ENCODE results near the gene PLEKHH1.
"Not testable (repeated sequence)": the region's sequence is repeated elsewhere in the genome, so short reads cannot be mapped to it uniquely, and the experiment has no call there.

Gene PLEKHH1

DNA sequence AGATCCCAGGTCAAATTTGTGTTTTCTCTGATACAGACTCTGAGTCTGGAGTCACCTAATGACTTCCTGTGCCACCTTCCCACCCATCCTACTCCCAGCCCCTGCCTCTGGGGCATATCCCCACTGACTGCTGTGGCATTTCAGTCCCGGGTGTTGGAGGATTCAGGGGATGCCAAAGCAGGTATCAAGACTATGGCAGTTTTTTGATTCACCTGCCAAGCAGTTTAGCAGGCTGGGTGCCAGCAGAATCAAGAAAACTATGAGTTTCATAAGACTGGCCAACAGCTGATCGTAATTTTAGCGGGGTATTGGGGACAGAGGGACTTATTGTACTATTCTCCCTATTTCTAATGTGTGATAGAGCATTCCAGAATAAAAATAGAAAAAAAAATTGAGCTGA, 4.6 kb downstream of the PLEKHH1 start:
- DNase-seq = no peak

DNA sequence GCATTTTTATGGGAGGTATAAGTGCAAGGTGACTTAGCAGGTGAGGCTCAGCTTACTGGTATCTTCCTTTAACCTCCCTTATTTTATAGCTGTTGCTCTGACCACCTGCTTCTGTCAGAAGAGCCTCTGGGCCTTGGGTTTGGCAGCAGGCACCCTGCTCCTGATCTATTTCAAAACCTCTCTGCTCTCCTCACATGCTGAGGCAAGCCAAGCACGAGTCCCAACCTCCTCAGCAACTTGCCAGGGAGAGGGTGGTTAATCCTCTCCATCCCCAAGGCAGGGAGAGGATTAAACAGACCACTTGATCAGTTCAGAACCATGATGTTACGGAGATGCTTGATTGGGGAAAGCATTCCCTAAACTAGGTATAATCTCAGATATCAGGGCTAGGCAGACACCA, 5.4 kb downstream of the PLEKHH1 start:
- no peak for DNase-seq

DNA sequence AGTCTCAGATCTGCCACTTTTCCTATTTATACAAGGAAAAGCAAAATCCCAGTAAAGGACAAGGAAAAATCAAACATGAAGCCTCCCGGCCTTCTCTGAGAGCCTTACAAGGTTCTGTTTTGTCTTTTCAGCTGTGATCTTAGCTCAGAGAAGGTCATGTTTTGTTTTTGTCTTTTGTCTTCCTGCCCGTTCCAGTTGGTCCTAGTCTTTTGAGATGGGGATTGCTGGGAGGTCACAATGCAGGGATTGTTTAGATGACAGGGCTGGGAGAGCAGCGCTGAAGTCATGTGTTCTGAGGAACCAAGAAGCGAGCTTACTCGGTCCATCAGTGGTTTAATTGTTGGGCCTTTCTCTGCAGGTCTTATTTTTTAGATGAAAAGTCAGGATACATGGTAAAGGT, 6.0 kb downstream of the PLEKHH1 start:
- DNase-seq = no peak

DNA sequence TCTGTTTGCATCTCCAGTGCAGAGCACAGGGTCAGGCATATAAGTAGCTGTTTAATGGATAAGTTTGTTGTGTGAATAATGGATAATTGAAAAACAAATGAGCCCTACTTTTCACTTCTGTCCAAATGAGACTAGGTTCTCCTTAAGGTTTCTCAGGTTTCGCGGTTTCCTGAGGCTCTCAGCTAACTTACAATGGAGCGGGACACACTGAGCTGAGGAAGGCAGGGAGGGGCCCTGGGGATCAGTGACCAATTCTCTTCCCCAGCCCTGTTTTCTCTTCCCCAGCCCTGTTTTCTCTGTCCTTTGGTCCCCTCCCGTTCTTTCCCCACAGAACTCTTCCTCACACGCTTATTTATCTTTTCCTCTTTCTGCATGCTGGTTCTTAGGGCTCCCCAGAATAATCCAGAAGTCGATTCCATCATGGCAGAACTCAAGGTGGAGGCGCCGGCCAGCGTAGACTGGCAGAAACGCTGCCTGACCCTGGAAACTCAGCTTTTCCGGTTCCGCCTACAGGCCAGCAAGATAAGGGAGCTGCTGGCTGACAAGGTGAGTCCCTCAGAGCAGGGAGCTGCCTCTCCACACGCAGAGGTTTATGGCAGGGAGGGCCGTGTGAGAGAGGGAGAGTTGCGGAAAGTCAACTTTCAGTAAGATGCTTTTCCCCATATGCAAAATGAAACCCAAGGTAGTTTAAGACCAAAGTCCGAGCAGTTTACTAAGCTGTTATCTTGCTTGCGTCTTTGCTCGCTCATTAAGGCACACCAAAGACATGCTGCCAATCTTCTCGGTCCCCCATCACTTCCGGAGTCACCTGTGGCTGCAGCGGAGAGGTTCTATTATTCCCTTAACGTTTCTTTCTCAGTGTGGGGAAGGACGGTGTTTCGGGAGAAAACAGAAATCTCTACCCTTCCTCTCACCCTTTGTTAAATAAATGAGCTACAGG, 8.6 kb downstream of the PLEKHH1 start:
- DNase-seq = no peak

DNA sequence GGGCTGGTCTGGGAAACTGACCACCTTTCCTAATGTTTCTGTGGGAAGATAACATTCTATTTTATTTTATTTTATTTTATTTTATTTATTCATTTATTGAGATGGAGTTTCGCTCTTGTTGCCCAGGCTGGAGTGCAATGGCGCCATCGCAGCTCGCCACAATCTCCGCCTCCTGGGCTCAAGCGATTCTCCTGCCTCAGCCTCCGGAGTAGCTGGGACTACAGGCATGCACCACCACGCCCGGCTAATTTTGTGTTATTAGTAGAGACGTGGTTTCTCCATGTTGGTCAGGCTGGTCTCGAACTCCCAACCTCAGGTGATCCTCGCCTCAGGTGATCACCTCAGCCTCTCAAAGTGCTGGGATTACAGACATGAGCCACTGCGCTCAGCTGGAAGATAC, 9.5 kb downstream of the PLEKHH1 start:
- DNase-seq = not testable (repeated sequence)

DNA sequence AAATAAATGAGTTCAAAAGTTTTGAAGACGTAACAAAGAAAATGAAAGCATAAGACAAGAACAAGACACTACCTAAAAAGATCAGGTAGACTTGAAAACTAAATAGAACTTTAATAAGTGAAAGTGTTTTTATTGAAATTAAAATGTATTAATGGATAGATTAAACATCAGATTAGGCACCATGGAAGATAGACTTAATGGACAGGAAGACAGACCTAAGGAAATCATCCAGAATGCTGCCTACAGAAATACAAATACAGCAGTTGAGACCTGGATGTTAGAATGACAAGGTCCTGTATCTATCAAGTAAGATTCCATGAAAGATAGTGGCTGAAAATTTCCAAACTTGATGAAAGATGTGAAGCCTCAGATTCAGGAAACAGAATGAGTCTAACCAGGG, 11.5 kb downstream of the PLEKHH1 start:
- no peak for DNase-seq

DNA sequence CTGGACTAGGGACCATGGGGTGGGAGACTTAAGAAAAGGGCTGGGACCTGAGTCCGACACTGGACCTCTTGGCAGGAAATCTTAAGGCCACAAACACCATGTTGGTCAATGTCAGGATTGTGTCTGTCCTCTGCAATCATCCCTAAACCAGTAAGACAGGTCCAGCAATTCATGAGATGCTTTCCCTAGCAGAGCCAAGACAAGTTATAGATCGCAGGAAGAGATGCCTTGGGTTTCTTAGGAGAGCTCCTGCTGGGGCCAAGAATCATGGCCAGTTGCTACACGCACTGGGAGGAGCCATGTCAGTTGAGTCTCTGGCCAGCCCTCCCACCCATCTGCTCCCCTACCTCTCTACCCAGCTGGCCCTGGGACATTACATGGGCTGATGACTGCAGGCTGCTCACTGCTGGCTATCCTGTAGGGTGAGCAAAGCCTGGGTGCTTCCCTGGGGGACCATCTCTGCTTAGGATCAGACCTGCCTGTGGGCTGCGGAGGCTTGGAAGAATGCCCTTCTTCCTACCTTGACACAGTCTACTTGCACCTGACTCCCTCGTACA, 14.2 kb downstream of the PLEKHH1 start:
- no peak for DNase-seq

DNA sequence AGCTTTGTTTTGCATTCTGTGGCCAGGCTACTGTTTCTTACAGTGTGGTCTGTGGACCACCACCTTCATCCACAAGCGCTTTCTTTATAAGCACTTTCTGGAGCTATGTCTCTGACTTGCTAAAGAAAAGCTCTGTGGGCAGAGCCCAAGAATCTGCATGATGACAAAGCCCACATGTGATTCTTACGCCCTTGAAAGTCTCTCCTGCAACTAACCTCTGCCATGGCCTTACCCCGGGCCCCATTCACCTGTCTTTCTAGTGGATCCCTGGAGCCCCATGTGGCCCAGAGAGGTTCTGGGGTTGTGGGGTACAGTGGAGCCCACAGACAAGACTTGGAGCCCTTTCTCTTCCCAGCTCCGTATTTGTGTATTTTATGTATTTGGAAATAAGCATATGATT, 16.6 kb downstream of the PLEKHH1 start:
- DNase-seq = no peak

DNA sequence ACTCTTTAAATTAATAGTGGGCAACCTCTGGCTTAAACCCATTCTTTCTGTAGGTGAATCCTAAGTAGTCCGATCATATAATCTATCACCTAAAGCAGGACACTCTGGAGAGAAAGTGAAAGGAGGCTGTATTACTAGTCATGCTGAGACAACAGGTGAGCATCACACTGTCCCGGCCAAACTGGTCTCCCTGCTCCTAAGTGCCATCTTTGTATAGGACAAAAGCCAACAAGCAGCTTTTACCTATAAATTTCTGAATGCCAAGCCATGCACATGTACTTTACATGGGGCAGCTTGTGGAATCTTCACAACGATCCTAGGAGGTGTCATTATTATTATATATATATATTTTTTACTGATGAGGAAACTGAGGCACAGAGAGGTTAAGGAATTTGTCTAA, 18.0 kb downstream of the PLEKHH1 start:
- no peak for DNase-seq

DNA sequence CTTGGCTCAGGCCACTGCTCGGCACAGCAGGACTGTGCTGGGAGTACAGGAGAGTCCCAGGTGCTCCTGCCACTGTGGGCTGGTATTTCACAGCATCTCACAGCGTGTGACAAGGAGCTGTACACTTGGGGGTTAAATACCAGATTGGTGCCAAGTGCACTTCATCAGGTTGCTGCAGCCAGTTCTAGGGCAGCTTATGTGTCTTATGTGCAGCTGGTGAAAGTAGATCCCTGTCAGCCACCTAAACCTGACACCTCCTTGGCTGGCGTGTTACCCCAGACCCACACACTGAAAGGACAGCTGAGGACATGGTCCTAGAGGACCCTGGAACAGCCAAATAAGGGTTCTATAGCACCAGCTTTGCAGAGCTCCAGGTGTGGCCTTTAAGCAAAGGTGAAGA, 18.9 kb downstream of the PLEKHH1 start:
- DNase-seq = no peak

DNA sequence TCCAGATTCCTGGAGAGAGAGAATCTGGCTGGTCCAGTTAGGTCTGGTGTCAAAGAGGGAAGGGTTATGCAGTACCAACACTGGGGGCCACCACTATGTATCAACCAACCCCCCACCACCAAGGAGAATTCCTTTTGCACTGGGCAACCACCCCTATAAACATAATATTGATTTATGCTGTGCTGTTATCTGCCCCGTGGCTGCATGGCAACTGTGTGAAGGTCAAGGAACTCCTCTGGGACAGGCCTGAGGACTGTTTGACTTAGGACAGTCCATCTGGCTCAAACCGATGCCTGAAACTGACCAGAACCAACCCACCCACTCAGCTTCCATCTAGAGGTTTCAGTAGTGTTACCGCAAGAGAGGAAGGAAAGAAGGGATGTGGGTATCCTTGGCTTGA, 20.5 kb downstream of the PLEKHH1 start:
- no peak for DNase-seq

DNA sequence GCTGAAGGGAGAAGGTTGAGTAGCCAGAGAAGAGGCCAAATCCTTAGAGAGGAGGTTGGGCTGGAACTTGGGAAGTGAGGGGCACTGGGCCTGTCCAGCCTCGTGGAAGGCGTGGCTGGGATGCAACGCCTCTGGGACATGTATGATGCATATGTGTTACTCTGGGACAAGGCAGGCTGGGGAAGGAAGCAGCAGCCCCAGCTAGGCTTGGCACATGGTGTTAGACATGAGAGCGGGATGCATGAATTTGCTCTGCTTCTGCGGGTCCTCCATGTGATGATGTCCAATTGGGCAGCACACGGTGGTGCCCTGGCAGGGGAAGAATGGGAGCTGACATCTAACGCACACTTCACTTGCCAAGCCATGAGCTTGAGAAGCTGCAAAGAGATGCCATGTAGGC, 21.3 kb downstream of the PLEKHH1 start:
- DNase-seq = no peak

DNA sequence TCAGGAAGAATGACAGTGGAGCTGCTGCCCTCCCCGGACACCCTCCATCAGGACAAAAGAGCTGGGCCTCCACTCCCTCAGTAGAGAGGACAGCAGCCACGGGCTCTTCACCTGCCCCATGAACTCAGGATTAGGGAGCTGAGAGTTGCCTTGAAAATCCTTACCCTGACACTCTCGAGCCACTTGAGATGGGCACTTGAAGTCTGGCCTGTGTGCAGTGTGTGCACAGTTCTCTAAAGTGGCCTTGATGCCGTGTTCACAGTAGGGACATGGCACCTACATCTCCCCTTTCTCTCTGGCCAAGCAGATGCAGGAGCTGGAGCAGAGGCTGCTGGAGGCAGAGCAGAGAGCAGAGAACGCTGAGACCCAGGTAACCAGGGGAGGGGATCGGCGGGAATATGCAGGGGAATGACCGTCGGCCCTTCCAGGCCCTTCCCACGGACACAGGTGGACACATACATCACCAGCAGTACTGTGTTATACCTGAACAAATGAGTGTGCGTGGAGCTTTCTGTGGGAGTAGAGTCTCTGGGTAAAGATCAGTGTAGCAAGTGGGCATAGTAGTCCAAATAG, 22.5 kb downstream of the PLEKHH1 start:
- no peak for DNase-seq

DNA sequence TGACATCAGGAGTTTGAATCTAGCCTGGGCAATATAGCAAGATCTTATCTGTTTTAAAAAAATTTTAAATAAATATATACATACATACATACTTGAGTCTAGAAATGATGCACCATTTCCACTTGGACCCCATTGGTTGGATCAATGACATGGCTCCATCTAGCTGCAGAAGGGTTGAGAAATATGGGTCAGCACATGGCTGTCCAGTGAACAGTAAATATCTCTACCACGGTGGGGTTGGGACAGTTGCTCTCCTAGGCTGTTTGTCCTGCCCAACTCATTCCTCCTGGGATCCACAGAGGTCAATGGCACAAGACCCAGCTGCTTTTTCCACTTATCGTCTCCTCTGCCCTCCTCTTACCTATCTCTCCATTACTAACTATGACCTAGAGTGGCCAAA, 23.6 kb downstream of the PLEKHH1 start:
- DNase-seq = no peak

DNA sequence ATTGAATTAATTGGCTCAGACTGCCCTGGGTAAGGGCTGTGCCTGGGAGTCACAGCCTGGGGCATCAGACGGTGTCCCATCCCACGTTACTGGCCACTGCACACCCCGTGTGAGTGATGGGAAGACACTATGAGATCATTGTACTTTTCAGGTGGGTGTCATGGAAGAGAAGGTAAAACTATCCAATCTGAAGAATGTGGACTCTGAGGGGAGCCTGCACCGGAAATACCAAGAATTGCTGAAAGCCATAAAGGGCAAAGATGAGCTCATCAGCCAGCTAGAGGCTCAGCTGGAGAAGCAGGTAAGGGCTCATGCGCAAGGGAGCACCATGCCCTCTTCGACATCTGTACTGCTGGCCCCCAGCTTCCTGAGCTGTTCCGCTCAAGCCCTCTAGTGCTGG, 24.0 kb downstream of the PLEKHH1 start:
- no peak for DNase-seq

DNA sequence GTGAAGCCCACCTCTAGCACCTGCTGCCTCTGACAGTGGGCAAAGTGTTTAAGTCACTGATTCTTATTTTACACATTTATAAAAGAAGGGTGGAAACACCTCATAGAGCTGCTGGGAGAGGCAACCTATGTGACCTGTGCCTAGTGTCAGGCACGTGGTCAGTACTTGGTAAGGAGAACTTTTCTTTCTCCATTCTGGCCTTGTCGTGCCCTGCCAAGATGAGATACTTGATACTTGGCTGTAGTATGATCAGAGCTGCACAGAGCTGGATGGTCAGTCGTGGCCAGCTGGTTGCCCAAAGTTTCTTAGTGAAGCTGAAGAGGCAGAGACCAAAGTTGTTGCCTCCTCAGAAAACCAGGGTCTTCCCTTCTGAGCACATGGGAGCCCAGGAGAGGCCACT, 24.6 kb downstream of the PLEKHH1 start:
- DNase-seq = no peak

DNA sequence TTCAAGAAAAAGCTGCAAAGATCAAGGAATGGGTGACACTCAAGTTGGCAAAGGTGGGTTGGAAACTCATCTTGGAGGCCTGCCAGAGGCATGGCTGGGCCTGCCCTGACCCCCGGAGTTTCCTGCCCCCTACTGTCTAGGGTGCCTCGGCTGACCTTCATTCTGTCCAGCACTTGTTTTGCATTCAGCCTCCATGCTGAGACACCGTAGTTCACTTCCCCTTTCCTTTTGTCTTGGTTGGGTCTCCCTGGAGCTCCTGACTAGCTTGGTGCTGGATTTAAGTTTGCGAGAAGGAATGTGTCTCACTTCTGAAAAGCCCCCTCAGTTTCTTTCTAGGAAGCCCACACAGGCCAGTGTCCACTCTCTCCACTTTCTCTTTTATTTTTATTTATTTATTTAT, 26.5 kb downstream of the PLEKHH1 start:
- DNase-seq = no peak

DNA sequence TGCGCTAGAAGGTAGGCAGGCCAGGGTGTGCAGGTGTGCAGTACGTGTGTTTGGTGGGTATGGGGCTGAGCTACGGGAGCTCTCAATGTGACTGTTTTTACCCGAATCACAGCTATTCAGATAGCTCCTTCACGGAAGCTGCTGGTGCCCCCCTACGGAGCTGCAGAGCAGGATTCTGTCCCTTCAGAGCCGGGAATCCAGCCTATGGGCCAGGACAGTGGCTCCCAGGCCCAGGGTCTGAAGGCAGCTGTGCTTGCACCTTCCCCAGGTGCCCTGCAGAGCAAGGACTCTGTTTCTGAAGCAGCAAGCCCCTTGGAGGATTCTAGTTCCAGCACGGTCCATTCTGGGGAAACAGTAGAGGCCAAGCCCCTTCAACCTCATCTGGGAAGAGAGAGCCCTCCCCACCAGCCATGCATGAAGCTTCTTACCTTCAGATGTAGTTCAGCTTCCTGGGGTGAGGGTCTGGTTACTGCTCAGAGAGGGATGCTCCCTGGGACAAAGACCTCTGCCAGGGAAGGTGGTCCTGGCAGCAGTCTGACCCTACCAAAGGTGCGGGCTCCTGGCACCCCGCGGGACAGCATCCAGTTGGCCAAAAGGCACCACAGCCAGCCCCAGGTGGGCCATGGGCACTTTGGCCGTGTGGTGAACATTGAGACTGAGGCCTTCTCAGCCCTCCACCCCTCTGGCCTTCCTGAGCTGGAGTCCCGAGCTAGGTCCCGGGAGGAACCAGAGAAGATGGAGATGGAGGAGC, 29.1 kb downstream of the PLEKHH1 start:
- no peak for DNase-seq

DNA sequence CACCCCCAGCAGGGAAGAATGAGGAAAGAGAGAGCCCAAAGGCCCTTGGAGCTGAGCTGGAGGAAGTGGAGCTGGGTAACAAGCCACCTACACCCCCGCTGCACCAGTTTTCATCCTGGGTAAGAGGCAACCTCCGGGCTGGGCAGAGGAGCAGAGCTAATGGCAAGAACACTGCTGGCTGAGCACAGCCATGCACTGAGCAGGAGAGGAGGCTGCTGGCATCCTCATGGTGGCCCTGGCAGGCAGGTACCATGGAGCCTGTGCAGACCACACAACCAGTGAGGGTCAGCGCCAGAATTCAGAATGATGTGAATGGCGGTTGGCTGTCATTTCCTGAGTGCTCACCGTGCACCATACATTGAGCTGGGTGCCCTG, 29.7 kb downstream of the PLEKHH1 start:
- no peak for DNase-seq

DNA sequence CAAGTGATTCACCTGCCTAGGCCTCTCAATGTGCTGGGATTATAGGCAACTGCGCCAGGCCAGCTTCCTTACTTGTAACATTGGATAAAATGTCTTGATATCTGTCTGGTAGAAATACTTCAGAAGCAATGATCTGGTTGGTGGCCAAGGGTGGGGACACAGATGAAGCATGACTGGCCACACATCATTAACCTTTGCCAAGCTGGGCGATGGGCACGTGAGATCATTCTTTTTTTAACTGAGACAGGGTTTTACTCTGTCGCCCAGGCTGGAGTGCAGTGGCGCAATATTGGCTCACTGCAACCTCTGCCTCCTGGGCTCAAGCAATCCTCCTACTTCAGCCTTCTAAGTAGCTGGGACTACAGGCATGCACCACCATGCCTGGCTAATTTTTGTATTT, 31.1 kb downstream of the PLEKHH1 start:
- no peak for DNase-seq

DNA sequence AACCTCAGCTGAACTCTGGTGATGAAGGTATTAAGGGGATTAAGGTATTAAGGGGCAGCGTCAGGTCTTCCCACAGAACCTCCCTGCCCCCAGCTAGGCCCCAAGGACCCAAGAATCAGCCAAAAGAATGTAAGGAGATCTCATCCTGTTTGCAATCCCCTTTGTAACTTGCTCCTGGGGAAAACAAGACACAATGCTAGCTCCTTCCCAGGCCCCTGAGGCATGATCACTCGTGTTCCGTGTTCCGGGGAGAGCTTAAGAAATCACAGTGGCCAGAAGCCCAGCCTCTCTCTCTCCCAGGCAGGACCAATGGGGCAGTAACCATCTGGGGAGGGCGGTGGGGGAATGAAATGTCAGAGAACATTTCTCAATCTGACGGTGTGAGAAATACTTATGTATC, 33.8 kb downstream of the PLEKHH1 start:
- no peak for DNase-seq

DNA sequence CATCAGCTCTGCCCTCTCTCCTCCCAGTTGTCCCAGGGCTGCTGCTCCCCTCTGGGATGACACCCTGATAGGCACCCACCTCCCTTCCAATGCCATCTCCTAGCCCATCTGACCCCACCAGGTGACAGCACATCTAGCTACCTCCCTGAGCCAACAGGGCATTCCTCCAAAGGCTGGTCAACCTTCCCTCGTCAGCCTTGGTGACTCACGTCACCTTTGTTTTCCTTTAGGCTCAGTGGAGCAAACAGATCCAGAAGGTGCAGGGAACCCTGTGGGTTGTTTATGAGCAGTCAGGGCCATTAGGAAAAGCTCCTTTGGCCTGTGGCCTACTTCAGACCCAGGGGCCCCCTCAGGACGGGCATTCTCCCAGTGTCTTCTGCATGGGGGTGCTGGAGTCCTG, 34.6 kb downstream of the PLEKHH1 start:
- DNase-seq = no peak

DNA sequence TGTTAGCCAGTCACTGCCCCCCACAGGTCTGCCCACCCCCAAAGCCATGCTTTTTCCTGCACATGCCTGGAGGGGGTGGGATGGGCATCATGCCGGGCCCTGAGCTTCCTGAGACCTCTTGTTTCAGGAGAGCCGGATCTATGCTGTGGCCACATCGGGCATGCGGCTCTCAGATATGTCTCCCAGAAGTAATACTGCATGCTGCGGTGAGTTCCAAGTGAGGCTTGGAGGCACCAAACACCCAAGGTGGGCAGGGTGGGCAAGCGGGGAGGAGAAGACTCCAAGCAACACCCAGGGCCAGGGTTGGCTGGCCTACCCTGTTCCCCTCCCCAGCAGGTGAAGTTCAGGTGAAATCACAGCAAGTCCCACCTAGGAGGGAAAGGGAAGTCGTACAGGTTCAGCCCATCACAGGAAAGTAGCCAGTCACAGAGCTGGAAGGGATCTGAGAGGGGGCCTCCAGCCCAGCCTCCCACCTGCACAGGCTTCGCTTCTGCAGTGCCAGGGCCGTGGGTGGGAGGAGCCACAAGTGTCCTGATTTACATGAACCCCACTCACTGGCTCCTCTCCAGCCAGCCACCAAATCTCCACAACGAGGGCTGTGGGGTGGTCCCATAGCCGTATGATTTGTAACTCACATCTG, 36.0 kb downstream of the PLEKHH1 start:
- DNase-seq = no peak

Measured in amniotic stem cell (primary cell).